ENCODE results near the gene NUP160. TPM values are rescaled to one million over a fixed set of nuclear protein-coding genes. Genes with fewer than 3 reads are reported as not detected.
"Not testable (repeated sequence)": the region's sequence is repeated elsewhere in the genome, so short reads cannot be mapped to it uniquely, and the experiment has no call there.

Gene NUP160
- polyA plus RNA-seq, 3 donors, result 64.1 to 73.7 (median 69.8) TPM

- DNase-seq (ENCODE audit: extremely low read depth in 1 of 11, low read depth in 9 of 11, low spot score in 4 of 11), result no peak
These were observed 5.4 kb downstream of the NUP160 start for GRCh38 chr11:47842749-47843148.

- DNase-seq (ENCODE audit: extremely low read depth in 1 of 11, low read depth in 9 of 11, low spot score in 4 of 11), result no peak
These were observed 10.2 kb downstream of the NUP160 start for GRCh38 chr11:47837929-47838328.

GRCh38 chr11:47837292-47837691 is 10.9 kb downstream of the NUP160 start:
- no peak for DNase-seq (ENCODE audit: extremely low read depth in 1 of 11, low read depth in 9 of 11, low spot score in 4 of 11)

- not testable (repeated sequence) for DNase-seq (ENCODE audit: extremely low read depth in 1 of 11, low read depth in 9 of 11, low spot score in 4 of 11)
These were observed 18.1 kb downstream of the NUP160 start for GRCh38 chr11:47830013-47830412.

- DNase-seq (ENCODE audit: extremely low read depth in 1 of 11, low read depth in 9 of 11, low spot score in 4 of 11), result no peak
These were observed 19.9 kb downstream of the NUP160 start for GRCh38 chr11:47828284-47828683.

- not testable (repeated sequence) for DNase-seq (ENCODE audit: extremely low read depth in 1 of 11, low read depth in 9 of 11, low spot score in 4 of 11)
These were observed 25.5 kb downstream of the NUP160 start for GRCh38 chr11:47822664-47823063.

- no peak for DNase-seq (ENCODE audit: extremely low read depth in 1 of 11, low read depth in 9 of 11, low spot score in 4 of 11)
These were observed 28.4 kb downstream of the NUP160 start for GRCh38 chr11:47819743-47820142.

GRCh38 chr11:47800759-47801158 is 47.4 kb downstream of the NUP160 start:
- DNase-seq (ENCODE audit: extremely low read depth in 1 of 11, low read depth in 9 of 11, low spot score in 4 of 11), result no peak

- no peak for DNase-seq (ENCODE audit: extremely low read depth in 1 of 11, low read depth in 9 of 11, low spot score in 4 of 11)
These were observed 50.5 kb downstream of the NUP160 start for GRCh38 chr11:47797633-47798032.

- no peak for DNase-seq (ENCODE audit: extremely low read depth in 1 of 11, low read depth in 9 of 11, low spot score in 4 of 11)
These were observed 56.2 kb downstream of the NUP160 start for GRCh38 chr11:47791774-47792430.

GRCh38 chr11:47790017-47790416 is 58.1 kb downstream of the NUP160 start:
- not testable (repeated sequence) for DNase-seq (ENCODE audit: extremely low read depth in 1 of 11, low read depth in 9 of 11, low spot score in 4 of 11)

GRCh38 chr11:47788181-47788580 is 60.0 kb downstream of the NUP160 start:
- DNase-seq (ENCODE audit: extremely low read depth in 1 of 11, low read depth in 9 of 11, low spot score in 4 of 11), result no peak

- no peak for DNase-seq (ENCODE audit: extremely low read depth in 1 of 11, low read depth in 9 of 11, low spot score in 4 of 11)
These were observed 61.8 kb downstream of the NUP160 start for GRCh38 chr11:47786373-47786772.

GRCh38 chr11:47784785-47785381 is 63.3 kb downstream of the NUP160 start:
- DNase-seq (ENCODE audit: extremely low read depth in 1 of 11, low read depth in 9 of 11, low spot score in 4 of 11), result no peak

- no peak for DNase-seq (ENCODE audit: extremely low read depth in 1 of 11, low read depth in 9 of 11, low spot score in 4 of 11)
These were observed 65.0 kb downstream of the NUP160 start for GRCh38 chr11:47783087-47783610.

- DNase-seq (ENCODE audit: extremely low read depth in 1 of 11, low read depth in 9 of 11, low spot score in 4 of 11), result no peak
These were observed 69.2 kb downstream of the NUP160 start for GRCh38 chr11:47778878-47779483.

- DNase-seq (ENCODE audit: extremely low read depth in 1 of 11, low read depth in 9 of 11, low spot score in 4 of 11), result no peak
These were observed 72.8 kb downstream of the NUP160 start for GRCh38 chr11:47775240-47775869.

GRCh38 chr11:47773882-47774281 is 74.3 kb downstream of the NUP160 start:
- no peak for DNase-seq (ENCODE audit: extremely low read depth in 1 of 11, low read depth in 9 of 11, low spot score in 4 of 11)

GRCh38 chr11:47769556-47769955 is 78.6 kb downstream of the NUP160 start:
- DNase-seq (ENCODE audit: extremely low read depth in 1 of 11, low read depth in 9 of 11, low spot score in 4 of 11), result not testable (repeated sequence)

- DNase-seq (ENCODE audit: extremely low read depth in 1 of 11, low read depth in 9 of 11, low spot score in 4 of 11), result peak in 8 of 11 donors; percentile 43 to 75 (median 58)
These were observed 80.0 kb downstream of the NUP160 start for GRCh38 chr11:47768101-47768612.

All from renal cortex interstitium (tissue), 11 donors.